ENCODE data around the gene PFDN4.

PFDN4 gene

GRCh38 chr20:54194724-54195438 lies 13.0 kb upstream of the PFDN4 start:
- Histone ChIP-seq H3K36me3 (ENCODE audit: control insufficient read depth, insufficient read depth, low read length) (no peaks in the 10 kb centered on the region), H3K79me2 (no peaks in the 10 kb centered on the region), H3K4me2 (ENCODE audit: low read length) (no peak overlapping the region), H3K4me1 (no peaks in the 10 kb centered on the region), H3K9me3 (ENCODE audit: control insufficient read depth, low read length) (no peaks in the 10 kb centered on the region), H3K4me3 (ENCODE audit: low read depth, low read length) (no peak overlapping the region), H3K27ac (no peak overlapping the region), H3K9ac (no peak overlapping the region), H2AFZ (peak overlapping the region; percentile 77), H3K27me3 (ENCODE audit: control insufficient read depth, insufficient read depth, low read length) (no peaks in the 10 kb centered on the region)
- no peak for TF ChIP-seq CTCF (IDR thresholded peaks at IDR 0.05)

GRCh38 chr20:54195483-54196472 lies 12.1 kb upstream of the PFDN4 start:
- Histone ChIP-seq H3K36me3 (ENCODE audit: control insufficient read depth, insufficient read depth, low read length) (no peaks in the 10 kb centered on the region), H3K9ac (no peak overlapping the region), H3K4me1 (peaks cover 6% of the 10 kb centered on the region), H3K9me3 (ENCODE audit: control insufficient read depth, low read length) (no peaks in the 10 kb centered on the region), H3K79me2 (no peaks in the 10 kb centered on the region), H2AFZ (peak overlapping the region; percentile 77), H3K27me3 (ENCODE audit: control insufficient read depth, insufficient read depth, low read length) (no peaks in the 10 kb centered on the region), H3K4me3 (ENCODE audit: low read depth, low read length) (no peak overlapping the region), H3K27ac (no peak overlapping the region), H3K4me2 (ENCODE audit: low read length) (no peak overlapping the region)
- no peak for TF ChIP-seq CTCF (IDR thresholded peaks at IDR 0.05)

GRCh38 chr20:54197621-54198604 lies 10.0 kb upstream of the PFDN4 start:
- Histone ChIP-seq H3K4me1 (peaks cover 14% of the 10 kb centered on the region), H2AFZ (no peak overlapping the region), H3K9me3 (ENCODE audit: control insufficient read depth, low read length) (no peaks in the 10 kb centered on the region), H3K4me2 (ENCODE audit: low read length) (no peak overlapping the region), H3K4me3 (ENCODE audit: low read depth, low read length) (no peak overlapping the region), H3K36me3 (ENCODE audit: control insufficient read depth, insufficient read depth, low read length) (no peaks in the 10 kb centered on the region), H3K27me3 (ENCODE audit: control insufficient read depth, insufficient read depth, low read length) (no peaks in the 10 kb centered on the region), H3K9ac (no peak overlapping the region), H3K79me2 (no peaks in the 10 kb centered on the region), H3K27ac (no peak overlapping the region)
- TF ChIP-seq CTCF (IDR thresholded peaks at IDR 0.05) = no peak

GRCh38 chr20:54199283-54199682 lies 8.6 kb upstream of the PFDN4 start:
- H3K36me3 ChIP-seq (ENCODE audit: control insufficient read depth, insufficient read depth, low read length) = no peaks in the 10 kb centered on the region
- H3K4me3 ChIP-seq (ENCODE audit: low read depth, low read length) = no peak overlapping the region
- peaks cover 14% of the 10 kb centered on the region for H3K4me1 ChIP-seq
- H2AFZ ChIP-seq = no peak overlapping the region
- no peak overlapping the region for H3K9ac ChIP-seq
- H3K27ac ChIP-seq = no peak overlapping the region
- H3K4me2 ChIP-seq (ENCODE audit: low read length) = no peak overlapping the region
- no peaks in the 10 kb centered on the region for H3K79me2 ChIP-seq
- H3K27me3 ChIP-seq (ENCODE audit: control insufficient read depth, insufficient read depth, low read length) = no peaks in the 10 kb centered on the region
- no peak for TF ChIP-seq CTCF (IDR thresholded peaks at IDR 0.05)
- H3K9me3 ChIP-seq (ENCODE audit: control insufficient read depth, low read length) = no peaks in the 10 kb centered on the region
